Mucosa of descending colon (tissue), 3 donors: ENCODE measurements around the gene SPRED1. TPM values are rescaled to one million over a fixed set of nuclear protein-coding genes. Genes with fewer than 3 reads are reported as not detected.
A peak's percentile ranks its signal among the peaks of the same experiment; 100 is the strongest.

Source experiments
- ATAC-seq: fragments of 200-7000 bp; cut with Tn5 transposase; one replicate; pipeline ENCODE4 v1.9.1; 2020; ENCODE audit warnings: mild to moderate bottlenecking, moderate library complexity
- DNase-seq, 3 donors: peaks; one replicate each; pipeline ENCODE4 v3.0.0-alpha.2; 2020
- H3K36me3 ChIP-seq: fragments of 200-600 bp; one replicate; pipeline ENCODE4 v1.8.0; 2021; ENCODE audit warnings: low read depth, mild to moderate bottlenecking
- H3K4me1 ChIP-seq: fragments of 200-600 bp; one replicate; pipeline ENCODE4 v1.8.0; 2021; ENCODE audit warnings: low read depth, mild to moderate bottlenecking
- H3K4me3 ChIP-seq: fragments of 200-600 bp; one replicate; pipeline ENCODE4 v1.8.0; 2021; ENCODE audit warnings: mild to moderate bottlenecking
- H3K9me3 ChIP-seq: fragments of 200-600 bp; one replicate; pipeline ENCODE4 v1.8.0; 2021; ENCODE audit warnings: mild to moderate bottlenecking
- intact Hi-C, 2 donors: fragments of 100-400 bp; cut with DNase I in 1 of 2; cut with micrococcal nuclease in 1 of 2; formaldehyde crosslinking; loops; one replicate each; pipeline versions ENCODE4 v1.11.0 to v1.11.1; 2022; cut with DNase I, micrococcal nuclease
- total RNA-seq, 3 donors: library from RNA; stranded (reverse); fragmentation: NEBNext Ultra II Directional in 2 of 3; extraction: Animal tissue kit (Norgen Biotek cat#: 25700) in 2 of 3; gene quantifications; one replicate each; pipeline versions ENCODE4 v1.2.1 to v1.2.4, GENCODE V29; 2021 to 2023
- TF ChIP-seq, protein P1 (sequence below): fragments of 200-600 bp; IDR thresholded peaks from one replicate; pipeline ENCODE4 v1.8.0; 2022; ENCODE audit warnings: antibody characterized with exemption, mild to moderate bottlenecking
- donor health status: DM: no; HTN: no; CAD: no; lungs with moderate emphysema.
- donor health status: DM: no; HTN: no; CAD: no.
- donor health status: DM: no; HTN: yes; CAD: no.

Gene SPRED1
- total RNA-seq, 3 donors from 2014 or later = 19.6 to 25.5 (median 23.1) TPM

DNA sequence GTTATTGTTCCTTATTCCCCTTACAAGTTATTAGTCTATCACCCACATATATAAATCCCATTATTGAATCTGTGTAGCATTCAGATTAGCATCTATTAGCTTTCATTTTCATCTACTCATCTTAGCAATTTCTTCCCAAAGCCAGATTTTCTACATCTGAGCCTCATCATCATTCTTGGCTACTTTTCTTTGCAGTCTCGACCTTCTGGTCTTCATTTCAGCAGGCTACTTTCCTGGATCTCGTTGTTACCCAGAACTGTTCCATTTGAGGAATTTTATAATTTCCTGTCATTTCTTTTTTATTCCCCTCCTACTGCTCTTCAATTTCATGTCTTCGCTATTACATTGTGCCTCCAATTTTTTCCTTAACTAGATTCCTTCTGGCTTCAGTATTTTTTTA lies 51.8 kb downstream of the SPRED1 start:
- Histone ChIP-seq H3K4me3 (no peak overlapping the region), H3K4me1 (no peaks in the 10 kb centered on the region), H3K9me3 (no peaks in the 10 kb centered on the region), H3K36me3 (no peaks in the 10 kb centered on the region)
- intact Hi-C loops = no loop called here
- no peak for ATAC-seq
- no peak for DNase-seq
- TF ChIP-seq, protein P1, sequence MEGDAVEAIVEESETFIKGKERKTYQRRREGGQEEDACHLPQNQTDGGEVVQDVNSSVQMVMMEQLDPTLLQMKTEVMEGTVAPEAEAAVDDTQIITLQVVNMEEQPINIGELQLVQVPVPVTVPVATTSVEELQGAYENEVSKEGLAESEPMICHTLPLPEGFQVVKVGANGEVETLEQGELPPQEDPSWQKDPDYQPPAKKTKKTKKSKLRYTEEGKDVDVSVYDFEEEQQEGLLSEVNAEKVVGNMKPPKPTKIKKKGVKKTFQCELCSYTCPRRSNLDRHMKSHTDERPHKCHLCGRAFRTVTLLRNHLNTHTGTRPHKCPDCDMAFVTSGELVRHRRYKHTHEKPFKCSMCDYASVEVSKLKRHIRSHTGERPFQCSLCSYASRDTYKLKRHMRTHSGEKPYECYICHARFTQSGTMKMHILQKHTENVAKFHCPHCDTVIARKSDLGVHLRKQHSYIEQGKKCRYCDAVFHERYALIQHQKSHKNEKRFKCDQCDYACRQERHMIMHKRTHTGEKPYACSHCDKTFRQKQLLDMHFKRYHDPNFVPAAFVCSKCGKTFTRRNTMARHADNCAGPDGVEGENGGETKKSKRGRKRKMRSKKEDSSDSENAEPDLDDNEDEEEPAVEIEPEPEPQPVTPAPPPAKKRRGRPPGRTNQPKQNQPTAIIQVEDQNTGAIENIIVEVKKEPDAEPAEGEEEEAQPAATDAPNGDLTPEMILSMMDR = no peak

DNA sequence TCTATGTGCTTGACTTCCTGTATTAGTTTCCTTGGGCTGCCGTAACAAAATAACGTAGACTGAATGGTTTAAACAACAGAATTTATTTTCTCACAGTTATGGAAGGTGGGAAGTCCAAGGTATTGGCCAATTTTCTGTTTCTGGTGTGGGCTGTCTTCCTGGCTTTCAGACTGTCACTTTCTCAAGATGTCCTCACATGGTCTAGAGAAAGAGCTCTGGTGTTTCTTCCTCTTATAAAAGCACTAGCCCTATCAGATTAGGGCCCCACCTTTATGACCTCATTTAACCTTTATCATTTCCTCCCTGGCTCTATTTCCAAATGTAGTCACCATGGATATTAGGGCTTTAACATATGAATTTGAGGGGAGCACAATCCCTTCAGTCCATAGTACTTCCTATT lies 54.6 kb downstream of the SPRED1 start:
- ATAC-seq = peak; percentile 65
- Histone ChIP-seq H3K9me3 (no peaks in the 10 kb centered on the region), H3K4me1 (no peaks in the 10 kb centered on the region), H3K36me3 (no peaks in the 10 kb centered on the region), H3K4me3 (no peak overlapping the region)
- TF ChIP-seq, protein P1 = no peak
- intact Hi-C loops = no loop called here
- DNase-seq = no peak

DNA sequence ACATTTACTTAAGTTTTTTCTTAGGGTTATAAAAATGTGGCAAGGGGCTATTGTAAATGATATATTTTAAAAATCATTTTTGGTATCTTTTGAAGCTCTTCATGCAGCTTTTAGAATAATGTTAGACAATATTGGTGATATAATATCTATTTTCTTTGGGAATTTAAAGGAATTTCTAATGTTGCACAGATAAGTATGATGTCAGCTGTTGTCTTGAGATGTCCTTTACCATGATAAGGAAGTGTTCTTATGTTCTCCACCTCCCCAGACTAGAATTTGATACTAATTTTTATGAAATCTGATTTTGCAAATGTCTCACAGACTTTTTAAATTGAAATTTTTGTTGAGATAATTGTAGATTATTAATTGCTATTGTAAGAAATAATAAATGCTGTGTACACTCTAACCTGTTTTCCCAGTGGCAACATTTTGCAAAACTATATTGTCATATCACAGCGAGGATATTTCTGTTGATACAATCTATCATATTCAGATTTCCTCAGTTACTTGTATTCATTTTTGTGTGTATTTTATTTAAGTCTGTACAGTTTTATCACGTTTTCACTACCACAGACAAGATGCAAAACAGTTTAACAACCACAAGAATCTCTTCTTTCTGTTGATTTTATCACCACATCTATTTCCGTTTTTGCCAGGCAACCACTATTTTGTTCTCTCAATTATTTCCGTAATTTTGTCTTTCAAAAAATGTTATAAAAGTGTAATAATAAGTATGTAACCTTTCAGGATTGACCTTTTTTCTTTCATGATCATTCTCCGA lies 55.4 kb downstream of the SPRED1 start:
- H3K4me1 ChIP-seq = no peaks in the 10 kb centered on the region
- ATAC-seq = no peak
- H3K36me3 ChIP-seq = no peaks in the 10 kb centered on the region
- H3K4me3 ChIP-seq = no peak overlapping the region
- DNase-seq = no peak
- intact Hi-C loops = no loop called here
- no peaks in the 10 kb centered on the region for H3K9me3 ChIP-seq
- TF ChIP-seq, protein P1 = no peak

DNA sequence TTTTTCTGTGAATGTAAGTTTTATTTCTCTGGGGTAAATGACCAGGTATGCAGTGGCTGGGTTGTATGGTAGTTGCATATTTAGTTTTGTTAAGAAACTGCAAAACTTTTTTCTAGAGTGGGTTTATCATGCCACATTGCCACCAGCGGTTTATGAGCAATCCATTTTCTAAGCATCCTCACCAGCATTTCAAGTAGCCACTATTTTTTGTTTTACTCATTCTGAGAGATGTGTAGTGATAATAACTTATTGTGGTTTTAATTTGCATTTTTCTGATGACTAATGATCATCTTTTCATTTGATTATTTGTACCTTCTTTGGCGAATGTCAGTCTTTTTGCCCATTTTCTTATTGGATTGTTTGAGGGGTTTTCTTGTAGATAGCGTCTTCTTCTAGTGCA lies 56.2 kb downstream of the SPRED1 start:
- no peaks in the 10 kb centered on the region for H3K36me3 ChIP-seq
- no peaks in the 10 kb centered on the region for H3K4me1 ChIP-seq
- no peak overlapping the region for H3K4me3 ChIP-seq
- ATAC-seq = no peak
- H3K9me3 ChIP-seq = no peaks in the 10 kb centered on the region
- TF ChIP-seq, protein P1 = no peak
- no peak for DNase-seq
- intact Hi-C loops = no loop called here

DNA sequence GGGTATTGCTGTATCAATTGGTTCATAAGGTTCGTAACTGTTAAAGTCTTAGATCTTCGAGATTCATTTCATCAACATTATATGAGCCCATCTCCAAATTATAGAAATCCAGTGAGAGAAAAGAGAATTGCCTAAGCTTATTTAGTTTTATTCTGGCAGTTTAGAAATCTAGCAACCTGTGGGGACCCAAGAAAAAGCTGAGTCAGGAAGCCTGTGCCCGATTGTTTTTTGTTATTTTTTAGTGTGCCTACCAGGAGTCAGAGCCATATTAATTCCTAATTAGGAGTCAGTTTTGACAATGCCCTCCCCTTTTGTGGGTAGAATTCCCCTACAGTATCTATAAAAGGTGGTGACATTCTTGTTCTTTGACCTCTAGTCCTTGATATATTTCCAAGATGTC lies 59.6 kb downstream of the SPRED1 start:
- Histone ChIP-seq H3K9me3 (no peaks in the 10 kb centered on the region), H3K4me1 (no peaks in the 10 kb centered on the region), H3K4me3 (no peak overlapping the region), H3K36me3 (no peaks in the 10 kb centered on the region)
- intact Hi-C loops = no loop called here
- no peak for ATAC-seq
- TF ChIP-seq, protein P1 = no peak
- DNase-seq = no peak
